GM12865 (cell line): Measurements from ENCODE around the gene FCRL6.

Source experiments
- DNase-seq: peaks from one replicate; pipeline ENCODE4 v3.0.0; 2010; ENCODE audit warnings: low read depth
- H3K4me3 ChIP-seq: 2 replicates; pipeline ENCODE4 v1.5.1; 2011; ENCODE audit warnings: mild to moderate bottlenecking, low read depth, low read length, control low read depth
- TF ChIP-seq, protein P1 (sequence below): IDR thresholded peaks from 2 replicates; pipeline ENCODE4 v1.5.1; 2011; ENCODE audit warnings: low read length, control low read depth, low read depth, inconsistent platforms; ENCODE audit not compliant: insufficient read depth; ENCODE audit errors: missing control alignments

Gene FCRL6

DNA sequence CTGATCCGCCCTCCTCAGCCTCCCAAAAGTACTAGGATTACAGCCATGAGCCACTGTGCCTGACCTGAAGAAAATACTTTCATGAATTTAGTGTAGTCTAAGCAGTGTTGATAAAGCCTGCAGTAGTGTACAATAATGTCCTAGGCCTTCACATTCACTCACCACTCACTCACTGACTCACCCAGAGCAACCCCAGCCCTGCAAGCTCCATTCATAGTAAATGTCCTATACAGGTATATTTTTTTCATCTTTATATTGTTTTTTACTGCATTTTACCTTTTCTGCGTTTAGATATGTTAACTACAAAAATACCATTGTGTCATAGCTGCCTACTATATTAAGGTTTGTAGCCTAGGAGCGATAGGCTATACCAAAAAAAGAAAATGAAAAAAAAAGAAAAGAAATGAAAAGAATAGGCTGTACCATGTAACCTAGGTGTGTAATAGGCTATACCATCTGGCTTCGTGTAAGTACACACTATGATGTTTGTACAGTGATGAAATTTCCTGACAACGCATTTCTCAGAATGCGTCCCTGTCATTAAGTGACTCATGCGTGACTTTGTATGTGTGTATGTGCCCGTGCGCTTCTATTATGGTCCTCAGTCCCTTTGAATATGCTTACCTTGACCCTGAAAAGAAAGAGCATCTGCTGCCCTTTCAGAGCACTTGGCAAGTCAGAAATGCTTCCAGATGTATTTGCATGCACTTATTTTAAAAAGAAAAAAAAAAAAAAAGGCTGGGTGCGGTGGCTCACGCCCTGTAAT, 15.3 kb downstream of the FCRL6 start:
- TF ChIP-seq, protein P1, sequence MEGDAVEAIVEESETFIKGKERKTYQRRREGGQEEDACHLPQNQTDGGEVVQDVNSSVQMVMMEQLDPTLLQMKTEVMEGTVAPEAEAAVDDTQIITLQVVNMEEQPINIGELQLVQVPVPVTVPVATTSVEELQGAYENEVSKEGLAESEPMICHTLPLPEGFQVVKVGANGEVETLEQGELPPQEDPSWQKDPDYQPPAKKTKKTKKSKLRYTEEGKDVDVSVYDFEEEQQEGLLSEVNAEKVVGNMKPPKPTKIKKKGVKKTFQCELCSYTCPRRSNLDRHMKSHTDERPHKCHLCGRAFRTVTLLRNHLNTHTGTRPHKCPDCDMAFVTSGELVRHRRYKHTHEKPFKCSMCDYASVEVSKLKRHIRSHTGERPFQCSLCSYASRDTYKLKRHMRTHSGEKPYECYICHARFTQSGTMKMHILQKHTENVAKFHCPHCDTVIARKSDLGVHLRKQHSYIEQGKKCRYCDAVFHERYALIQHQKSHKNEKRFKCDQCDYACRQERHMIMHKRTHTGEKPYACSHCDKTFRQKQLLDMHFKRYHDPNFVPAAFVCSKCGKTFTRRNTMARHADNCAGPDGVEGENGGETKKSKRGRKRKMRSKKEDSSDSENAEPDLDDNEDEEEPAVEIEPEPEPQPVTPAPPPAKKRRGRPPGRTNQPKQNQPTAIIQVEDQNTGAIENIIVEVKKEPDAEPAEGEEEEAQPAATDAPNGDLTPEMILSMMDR = no peak
- DNase-seq = no peak
- H3K4me3 ChIP-seq = no peak overlapping the region

- TF ChIP-seq, protein P1 = no peak
- no peak overlapping the region for H3K4me3 ChIP-seq
- DNase-seq = no peak
These were observed 19.2 kb downstream of the FCRL6 start for GRCh38 chr1:159821171-159821867.

DNA sequence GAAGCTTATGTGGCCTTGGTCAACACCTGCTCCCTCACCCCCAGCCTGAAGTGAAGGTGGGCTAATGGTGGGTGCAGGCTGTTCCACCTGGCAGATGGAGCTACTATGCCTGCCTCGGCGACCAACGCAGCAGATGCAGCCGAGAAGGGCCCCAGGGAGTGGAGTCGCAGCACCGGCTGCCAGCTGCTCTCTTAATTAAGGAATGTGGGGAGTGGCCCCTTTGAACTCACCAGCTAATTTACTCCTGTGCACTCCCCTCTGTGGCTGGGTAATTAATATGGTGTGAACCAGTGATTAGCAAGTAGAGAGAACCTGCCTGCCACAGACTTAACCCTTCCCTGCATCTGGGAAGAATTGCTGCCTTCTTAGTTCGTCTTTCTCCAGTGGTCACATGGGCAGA, 21.2 kb downstream of the FCRL6 start:
- DNase-seq = no peak

GRCh38 chr1:159825564-159825963, 23.4 kb downstream of the FCRL6 start:
- TF ChIP-seq, protein P1 = no peak
- no peak for DNase-seq
- H3K4me3 ChIP-seq = no peak overlapping the region

More for the DNA sequence above, 21.2 kb downstream of the FCRL6 start:
- TF ChIP-seq, protein P1 = no peak
- H3K4me3 ChIP-seq = no peak overlapping the region

- H3K4me3 ChIP-seq = no peak within 1 kb of the TSS
- TF ChIP-seq, protein P1 = no peak
- peak; percentile 72 for DNase-seq
These were observed 24.4 kb downstream of the FCRL6 start, which contains the start of gene SLAMF8 for GRCh38 chr1:159826441-159827101. Gene SLAMF8, plus strand, starts transcription at chr1:159826873. Its CDS starts 26 bp downstream, at chr1:159826899.

- no peak overlapping the region for H3K4me3 ChIP-seq
- TF ChIP-seq, protein P1 = no peak
- DNase-seq = no peak
These were observed 24.9 kb downstream of the FCRL6 start for GRCh38 chr1:159827102-159827490.
